LNCAP (cell line): ENCODE results near the gene CACNA1G.

Experiments
- CTCF ChIP-seq: fragments of 450-650 bp; IDR thresholded peaks from 2 replicates; pipeline ENCODE4 v1.5.1; 2017; ENCODE audit warnings: mild to moderate bottlenecking

Gene CACNA1G

GRCh38 chr17:50613007-50613992 lies 52.8 kb downstream of the CACNA1G start:
- TF ChIP-seq CTCF = no peak

GRCh38 chr17:50614471-50615051 lies 54.0 kb downstream of the CACNA1G start:
- no peak for TF ChIP-seq CTCF

- TF ChIP-seq CTCF = no peak
Observed at GRCh38 chr17:50615828-50616227, 55.3 kb downstream of the CACNA1G start.

GRCh38 chr17:50618300-50618699 lies 57.8 kb downstream of the CACNA1G start:
- no peak for TF ChIP-seq CTCF

- no peak for TF ChIP-seq CTCF
Observed at GRCh38 chr17:50618941-50619340, 58.4 kb downstream of the CACNA1G start.

- TF ChIP-seq CTCF = no peak
Observed at GRCh38 chr17:50619489-50619888, 59.0 kb downstream of the CACNA1G start.

GRCh38 chr17:50620237-50620636 lies 59.7 kb downstream of the CACNA1G start:
- no peak for TF ChIP-seq CTCF
